GM19395 (cell line): ENCODE results near the gene SNCG.
"Not testable (repeated sequence)": the region's sequence is repeated elsewhere in the genome, so short reads cannot be mapped to it uniquely, and the experiment has no call there.

ENCODE experiments used
- ATAC-seq: cut with Tn5 transposase; IDR thresholded peaks from one replicate; pipeline ENCODE4 v1.9.1; 2021; ENCODE audit warnings: mild to moderate bottlenecking, moderate library complexity; ENCODE audit not compliant: unreplicated experiment

SNCG gene

DNA sequence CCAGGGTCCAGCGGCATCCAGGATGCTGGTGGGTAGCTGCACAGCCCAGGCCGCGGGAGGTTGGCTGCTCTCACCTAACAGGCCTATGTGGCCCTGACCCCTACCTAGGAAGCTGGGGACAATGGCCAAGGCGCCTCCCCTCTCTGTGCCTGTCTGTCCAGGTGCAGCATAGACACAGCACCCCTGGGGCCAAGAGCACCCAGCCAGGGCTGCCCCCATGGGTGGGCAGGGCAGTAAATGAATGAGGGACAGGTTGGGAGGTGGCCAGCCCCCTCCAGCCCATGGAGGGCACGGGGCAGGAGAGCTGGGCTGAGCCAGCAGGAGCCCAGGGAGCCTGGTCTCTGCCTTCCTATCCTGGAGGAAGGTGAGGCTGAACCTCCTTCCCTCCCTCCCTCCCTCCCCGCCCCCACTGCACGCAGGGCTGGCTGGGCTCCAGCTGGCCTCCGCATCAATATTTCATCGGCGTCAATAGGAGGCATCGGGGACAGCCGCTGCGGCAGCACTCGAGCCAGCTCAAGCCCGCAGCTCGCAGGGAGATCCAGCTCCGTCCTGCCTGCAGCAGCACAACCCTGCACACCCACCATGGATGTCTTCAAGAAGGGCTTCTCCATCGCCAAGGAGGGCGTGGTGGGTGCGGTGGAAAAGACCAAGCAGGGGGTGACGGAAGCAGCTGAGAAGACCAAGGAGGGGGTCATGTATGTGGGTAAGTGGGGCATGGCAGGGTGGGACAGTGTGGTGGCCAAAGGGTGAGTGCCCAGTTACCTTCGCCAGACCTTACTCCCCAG is at the start of gene SNCG:
Gene SNCG (plus strand): TSS at position 484 of the 785 bp plus-strand sequence. CDS start 99 bp downstream, at position 583.
- ATAC-seq: no peak

DNA sequence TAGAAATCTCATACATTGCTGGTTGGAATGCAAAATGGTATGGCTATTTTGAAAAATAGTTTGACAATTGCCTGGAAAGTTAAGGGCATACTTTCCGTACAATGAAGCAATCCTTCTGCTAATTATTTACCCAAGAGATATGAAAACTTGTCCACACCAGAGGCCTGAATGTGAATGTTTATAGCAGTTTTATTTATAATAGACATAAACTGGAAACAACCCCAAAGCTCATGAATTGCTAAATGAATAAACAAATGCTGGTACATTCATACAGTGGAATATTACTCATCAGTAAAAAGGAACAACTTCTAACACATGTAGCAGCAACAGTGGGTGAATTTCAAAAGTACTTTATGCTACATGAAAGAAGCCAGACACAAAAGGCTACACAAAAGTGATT is 43.7 kb upstream of the SNCG start:
- ATAC-seq: no peak

DNA sequence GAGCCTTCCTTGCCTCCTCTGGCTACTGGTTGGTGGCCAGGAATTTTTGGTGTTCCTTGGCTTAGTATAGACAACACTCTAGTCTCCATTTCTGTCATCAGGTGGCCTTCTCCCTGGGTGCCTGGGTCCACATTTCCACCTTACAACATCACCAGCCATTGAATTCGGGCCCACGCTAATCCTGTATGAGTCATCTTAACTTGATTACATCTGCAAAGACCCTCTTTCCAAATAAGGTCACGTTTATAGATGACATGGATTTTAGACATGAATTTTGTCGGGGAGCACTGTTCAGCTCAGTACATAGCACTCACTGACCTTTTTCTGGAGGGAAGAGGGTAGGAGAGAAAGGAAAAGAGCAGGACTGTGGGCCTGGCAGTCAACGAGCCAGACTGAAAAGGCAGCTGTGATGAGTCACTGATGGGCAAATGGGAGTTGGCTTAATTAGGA is 40.4 kb upstream of the SNCG start:
- no peak for ATAC-seq

DNA sequence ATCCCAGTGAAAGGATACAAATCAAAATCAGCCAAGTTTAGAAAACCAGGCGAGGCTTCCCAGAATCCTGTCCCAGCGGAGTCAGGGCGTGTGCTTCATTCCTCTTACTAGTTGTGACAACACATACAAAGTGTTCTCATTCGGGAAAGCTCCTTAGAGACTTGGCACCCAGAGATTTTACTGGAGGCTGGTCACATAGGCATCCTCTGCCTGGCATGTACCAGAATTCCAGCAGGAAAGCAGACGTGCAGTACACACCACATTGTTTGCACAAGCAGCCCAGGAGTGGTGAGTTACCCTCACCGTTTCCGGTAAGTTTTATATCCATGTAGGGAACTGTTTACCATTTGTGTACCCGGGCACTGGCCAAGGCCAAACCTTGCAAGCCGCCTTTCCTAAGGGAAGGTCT is 35.8 kb upstream of the SNCG start:
- no peak for ATAC-seq

DNA sequence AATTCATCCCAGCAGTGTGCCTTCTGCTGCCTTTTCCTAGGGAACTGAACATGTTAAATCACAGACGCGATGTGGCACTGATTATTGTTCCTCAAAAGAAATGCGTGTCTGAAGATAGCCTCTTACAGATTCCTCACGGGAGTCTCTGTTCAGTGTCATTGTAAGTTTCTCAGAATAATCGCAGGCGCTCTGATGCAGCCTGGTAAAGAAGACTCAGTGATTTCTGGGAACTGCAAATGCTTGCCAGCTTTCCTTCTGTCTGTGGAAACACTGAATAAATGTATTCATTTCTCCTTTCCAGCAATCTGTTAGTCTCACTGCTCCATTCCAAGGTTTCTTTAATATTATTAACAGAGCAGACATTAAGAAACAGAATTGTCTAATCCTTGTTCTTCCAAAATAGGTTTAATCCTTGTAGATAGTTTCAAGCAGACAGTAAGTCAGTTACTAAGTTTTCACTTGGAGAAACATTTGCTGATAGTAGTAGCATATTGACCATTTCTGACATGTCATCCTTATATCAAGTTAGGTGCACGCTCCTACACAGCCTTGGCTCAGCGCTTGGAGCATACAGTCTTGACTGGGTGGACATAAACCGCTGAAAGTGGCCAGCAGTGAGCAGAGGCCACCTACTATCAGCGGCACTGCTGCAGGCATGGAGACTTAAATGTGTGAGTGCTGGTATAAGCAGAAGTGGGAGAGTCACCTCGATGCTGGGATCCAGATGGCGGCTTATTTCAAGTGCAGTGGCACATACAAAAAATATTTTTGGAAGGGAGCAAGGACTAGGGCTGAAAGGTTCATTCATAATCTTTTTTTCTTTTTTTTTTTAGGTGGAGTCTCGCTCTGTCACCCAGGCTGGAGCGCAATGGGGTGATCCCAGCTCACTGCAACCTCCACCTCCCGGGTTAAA is 28.7 kb upstream of the SNCG start:
- ATAC-seq: no peak

DNA sequence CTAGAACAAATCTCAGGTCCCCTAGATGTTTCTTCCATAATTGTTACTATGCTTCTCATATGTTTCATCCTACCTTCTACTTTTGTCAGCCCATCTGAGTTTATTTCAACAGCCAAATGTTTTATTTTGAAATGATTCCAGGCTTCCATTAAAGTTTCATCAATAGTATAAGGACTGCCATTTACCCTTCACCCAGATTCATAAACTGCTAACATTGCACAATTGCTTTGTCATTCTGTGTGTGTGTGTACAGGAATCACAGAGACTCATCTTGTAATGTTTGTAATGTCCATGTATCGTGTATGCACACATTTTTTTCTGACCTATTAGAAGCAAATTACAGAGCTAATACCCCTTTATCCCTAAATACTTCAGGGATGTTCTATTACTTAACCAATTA is 26.5 kb upstream of the SNCG start:
- no peak for ATAC-seq

DNA sequence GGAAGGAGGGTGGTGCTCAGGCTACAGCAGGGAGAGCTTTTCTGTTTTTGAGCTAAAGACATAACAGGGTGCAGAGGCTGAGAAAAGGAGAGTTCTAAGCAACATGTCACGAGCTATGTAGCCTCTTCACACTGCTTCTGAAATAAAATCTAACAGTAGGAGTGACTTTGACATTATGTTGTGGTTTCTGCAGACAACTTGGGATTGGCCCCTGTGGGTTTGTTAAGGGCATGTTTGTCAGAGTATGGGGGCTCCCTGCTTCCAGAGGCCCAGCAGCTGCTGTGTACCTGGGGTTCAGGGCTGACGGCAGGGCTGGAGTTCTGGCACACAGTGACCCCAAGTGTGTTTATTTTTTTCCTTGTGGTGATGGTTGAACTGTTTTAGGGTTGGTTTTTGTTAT is 25.7 kb upstream of the SNCG start:
- no peak for ATAC-seq

DNA sequence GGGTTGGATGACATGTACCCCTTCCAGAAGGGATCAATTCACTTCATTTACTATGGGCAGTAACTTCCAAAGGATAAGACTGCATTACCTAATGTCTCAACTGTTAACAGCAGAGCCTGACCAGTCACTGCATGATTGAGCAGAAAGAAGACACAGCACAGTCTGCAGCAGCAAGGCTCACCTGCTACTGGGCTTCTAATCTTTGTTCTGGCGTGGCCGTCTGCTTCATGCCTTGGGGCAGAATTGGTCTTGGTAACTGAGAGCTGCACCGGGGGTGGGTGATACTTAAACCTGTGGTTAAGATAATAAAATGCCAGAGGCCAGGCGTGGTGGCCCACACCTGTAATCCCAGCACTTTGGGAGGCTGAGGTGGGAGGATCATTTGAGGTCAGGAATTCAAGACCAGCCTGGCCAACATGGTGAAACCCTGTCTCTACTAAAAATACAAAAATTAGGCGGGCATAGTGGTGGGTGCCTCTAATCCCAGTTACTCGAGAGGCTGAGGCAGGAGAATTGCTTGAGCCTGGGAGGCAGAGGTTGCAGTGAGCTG is 24.2 kb upstream of the SNCG start:
- ATAC-seq: not testable (repeated sequence)

DNA sequence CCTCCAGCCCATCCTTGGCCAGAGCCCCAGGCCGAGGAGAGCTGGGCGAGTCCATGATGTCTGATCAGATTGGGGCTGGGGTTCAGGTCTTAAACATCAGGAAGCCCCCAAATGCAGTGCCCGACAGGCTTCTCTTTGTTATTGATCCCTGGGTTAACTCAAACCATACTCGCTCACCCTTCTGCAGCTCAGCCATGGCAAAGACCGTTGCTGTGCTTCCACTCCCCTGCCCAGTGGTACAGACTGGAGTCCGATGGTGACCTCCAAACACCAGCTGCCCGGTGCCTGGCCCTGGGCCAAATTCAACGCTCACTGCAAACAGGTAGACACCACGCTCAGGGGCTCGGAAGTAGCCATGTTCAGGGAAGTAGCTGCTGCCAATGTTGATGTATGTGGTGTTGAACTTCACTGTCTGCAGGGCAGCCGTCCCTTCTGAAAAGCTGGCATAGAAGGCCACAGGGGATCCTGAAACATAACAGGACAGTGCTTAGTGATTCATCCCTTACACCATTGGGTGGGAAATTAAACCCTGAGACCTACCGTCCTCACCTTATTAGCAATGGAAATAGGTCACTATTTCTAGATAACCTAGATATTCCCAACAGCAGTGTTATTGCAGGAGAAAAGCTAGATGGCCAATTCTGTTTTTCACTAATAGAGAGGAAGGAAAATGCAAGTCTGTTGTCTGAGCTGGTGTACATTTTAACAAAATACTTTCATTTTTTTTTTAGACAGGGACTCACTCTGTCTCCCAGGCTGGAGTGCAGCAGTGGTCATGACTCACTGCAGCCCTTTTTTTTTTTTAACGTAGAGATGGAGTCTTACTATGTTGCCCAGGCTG is 21.5 kb upstream of the SNCG start:
- ATAC-seq: no peak

DNA sequence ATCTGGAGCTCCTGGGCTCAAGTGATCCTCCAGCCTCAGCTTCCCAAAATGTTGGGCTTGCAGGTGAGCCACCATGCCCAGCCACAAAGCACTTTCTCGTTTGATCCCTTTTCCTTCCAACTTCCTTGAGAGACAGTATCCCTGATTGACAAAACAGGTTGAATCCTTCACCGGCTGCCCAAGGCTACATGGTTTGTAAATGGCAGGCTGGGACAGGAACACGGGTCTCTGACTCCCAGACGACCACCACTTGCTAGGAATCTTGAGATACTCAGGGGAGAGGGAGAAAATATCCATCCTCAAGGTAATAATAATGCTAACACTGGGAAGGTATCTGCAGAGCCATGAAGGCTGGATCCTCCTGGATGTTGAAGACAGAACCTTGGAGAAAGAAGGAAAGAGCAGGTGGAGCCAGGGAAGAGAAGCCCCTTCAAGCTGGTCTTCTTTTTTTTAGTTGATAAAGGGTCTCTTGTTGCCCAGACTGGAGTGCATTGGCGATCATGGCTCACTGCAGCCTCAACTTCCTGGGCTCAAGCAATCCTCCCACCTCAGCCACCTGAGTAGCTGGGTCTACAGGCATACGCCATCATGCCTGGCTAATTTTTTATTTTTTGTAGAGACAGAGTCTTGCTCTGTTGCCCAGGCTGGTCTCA is 20.8 kb upstream of the SNCG start:
- no peak for ATAC-seq

DNA sequence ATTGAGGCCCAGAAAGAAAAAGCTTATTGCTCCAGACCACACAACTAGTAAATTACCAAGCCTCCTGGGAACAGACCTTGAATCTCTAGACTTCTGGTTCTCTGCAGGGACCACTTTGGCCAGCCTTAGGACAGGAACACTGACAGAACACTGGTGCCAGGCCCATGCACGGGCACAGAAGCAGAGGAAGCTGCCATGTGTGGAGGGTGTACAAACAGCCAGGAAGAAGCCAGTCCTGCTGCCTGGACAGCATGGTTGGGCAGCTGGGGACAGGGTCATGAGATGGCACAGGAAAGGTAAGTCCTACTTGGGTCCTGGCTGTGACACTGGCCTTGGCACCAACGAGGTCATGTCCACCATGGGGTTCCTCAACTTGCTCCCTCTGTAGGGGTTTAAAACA is 20.1 kb upstream of the SNCG start:
- no peak for ATAC-seq

DNA sequence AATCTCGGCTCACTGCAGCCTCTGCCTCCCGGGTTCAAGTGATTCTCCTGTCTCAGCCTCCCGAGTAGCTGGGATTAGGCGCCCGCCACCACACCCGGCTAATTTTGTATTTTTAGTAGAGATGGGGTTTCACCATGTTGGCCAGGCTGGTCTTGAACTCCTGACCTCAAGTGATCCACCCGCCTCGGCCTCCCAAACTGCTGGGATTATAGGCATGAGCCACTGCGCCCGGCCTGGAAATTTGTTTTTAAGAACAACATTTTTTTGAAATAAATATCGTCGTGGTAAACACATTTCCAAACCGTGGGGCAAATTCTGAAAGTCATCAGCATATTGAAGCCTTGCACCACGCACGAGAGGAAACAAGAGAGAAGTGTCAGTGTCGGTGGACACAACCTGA is 18.3 kb upstream of the SNCG start:
- ATAC-seq: not testable (repeated sequence)

DNA sequence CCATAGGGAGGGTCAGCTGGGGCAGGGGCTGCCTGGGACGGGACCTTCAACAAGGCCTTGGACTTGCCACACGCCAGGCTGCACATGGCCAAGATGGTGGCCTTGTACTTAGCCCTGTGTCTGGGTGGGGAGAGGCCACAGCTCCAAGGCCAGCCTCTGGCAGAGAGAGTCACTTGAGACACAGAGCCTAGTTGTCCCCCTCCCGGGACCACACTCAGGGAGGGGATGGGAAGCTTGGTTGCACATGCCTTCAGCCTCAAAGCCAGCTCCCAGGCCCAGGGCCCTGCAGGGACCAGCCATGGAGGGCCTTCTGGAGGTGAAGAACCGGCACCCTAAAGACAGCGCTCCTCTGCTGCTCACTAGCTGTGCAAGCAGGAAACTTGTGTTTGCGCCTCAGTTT is 17.7 kb upstream of the SNCG start:
- no peak for ATAC-seq

DNA sequence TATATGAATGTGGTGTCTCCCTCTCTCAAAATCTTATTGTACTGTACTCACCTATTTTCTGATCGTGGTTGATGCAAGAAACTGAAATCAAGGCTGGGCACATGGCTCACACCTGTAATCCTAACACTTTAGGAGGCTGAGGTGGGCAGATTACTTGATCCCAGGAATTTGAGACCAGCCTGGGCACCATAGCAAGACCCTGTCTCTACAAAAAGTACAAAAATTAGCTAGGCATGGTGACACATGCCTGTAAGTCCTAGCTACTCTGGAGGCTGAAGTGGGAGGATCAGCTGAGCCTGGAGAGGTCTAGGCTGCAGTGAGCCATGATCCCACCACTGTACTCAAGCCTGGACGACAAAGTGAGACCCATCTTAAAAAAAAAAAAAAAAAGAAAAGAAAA is 17.0 kb upstream of the SNCG start:
- ATAC-seq: no peak

DNA sequence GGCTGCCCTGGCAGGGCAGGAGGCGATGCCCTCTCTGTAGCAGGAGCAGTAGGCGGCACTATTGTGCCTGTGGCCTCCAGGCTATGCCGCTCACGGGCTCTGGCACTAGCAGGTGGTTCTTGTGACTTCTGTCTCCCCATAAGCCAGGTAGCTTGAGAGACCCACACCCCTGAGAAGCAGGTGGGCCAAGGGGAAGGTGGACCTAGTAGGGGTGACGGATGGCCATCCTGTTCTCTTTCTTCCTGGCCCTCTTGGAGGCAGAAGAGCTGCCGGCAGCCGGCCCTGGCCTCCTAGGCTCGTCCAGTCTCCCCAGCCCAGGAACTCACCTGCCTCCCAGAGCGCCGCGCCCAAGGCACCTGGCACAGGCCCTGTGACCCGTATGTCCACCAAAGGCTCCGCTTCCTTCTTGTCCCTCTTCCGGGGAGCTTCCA is 16.4 kb upstream of the SNCG start:
- ATAC-seq: no peak

DNA sequence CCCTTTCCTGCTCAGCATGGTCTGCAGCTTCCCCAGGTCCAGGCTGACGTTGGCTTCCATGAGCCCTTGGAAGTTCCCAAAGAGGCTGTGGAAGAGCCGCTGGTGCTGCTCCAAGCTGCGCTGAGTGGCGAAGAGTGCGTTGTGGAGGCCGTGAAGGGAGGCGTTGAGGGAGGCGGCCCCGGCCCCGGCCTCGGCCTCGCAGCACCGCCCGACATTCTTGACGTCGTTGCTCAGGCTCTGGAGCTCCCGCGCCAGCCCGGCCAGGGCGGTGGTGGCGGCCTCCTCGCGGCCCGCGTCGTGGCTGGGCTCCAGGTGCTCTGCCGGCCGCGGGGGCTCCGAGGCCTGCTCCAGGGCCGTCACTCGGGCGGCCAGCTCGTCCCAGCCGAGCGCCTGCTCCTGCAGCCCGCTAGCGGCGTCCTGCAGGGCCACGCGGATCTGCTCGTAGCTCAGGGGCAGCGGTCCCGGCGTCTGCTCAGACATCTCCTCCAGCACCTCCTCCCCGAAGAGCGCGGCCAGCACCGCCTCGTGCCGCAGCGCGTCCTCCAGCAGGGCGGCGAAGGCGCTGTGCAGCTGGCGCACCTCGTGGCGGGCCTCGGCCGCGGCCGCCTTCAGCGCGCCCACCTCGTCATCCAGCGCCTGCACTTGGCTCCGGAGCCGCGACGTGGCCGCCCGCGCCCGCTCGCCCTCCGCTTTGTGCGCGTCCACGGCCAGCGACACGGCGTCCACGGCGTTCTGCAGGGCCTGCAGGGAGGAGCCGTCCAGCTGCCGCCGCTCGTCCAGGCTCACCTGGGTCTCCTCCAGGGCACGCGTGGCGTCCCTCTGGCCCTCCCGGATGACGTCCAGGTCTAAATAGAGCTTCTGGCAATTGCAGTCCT is 15.7 kb upstream of the SNCG start:
- no peak for ATAC-seq

DNA sequence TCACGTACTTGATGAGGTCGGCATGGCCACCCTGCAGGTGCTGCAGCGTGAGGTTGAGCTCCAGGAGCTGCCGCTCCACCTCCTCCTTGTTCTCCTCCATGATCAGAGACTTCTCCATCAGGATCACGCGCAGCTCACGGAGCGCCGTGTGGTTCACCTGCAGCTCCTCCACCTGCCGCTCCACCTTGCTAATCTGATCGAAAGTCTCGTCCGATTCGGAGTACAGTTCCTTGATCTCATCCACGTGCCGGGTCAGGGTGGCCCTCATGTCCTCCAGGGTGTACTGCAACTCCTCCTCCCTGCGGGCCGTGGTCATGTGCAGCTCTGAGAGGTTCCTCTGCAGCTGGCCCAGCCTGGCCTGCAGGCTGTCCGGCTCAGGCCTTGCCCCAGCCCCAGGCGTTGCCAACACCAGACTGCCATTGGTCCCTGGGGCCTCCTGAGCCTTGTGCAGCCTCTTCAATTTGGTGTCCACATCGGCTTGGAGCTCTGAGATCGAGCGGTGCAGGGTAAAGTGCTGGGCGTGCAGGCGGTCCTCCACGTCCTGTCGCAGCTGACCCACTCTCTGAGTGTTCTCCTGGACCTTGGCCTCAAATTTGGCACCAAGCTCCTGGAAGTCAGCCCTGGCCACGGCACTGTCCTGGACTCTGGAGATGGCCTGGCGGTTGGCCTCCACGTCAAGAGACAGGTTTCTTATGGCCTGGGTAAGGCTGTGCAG is 14.9 kb upstream of the SNCG start:
- ATAC-seq: no peak

DNA sequence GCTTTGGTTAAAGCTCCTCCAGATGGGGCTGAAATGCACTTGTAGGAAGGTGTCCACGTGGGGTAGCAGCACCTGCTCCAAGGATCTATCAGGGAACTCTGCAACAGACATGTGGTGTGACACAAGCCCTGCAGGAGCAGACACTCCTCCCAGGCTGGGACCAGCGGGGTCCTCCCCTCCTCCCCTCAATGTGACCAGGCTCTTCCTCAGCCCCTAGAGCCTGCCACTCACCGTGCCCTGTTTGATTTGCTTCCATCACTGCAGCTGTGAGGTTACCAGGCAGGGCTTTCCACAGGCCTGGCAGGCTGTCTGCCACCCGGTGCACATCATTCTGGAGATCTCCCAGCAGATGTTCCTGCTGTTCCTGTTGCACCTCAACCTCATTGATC is 14.4 kb upstream of the SNCG start:
- ATAC-seq: no peak

DNA sequence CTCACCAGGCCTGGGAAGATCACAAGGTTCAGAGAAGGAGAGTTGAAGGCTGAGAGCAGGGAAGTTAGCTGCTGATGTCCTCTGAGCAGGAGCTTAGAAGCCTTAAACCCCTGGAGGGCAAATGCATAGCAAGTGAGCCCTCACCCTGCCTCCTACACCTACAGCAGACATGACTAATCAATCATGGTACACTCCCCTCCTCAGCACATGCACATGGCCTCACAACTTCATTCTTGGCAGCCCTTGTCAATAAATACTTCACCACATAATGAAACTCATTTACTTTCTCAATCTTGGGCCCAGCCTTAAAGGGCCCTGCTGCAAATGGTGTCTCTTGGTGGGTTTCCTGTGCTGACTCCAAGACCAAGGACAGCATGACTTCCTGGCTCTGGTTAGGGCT is 13.9 kb upstream of the SNCG start:
- ATAC-seq: no peak
